GM10248 (cell line): ENCODE data around the gene TAGLN3.

Experiments used
- CTCF ChIA-PET: fragments of 300-600 bp; sonication (Branson Sonifier 250); formaldehyde crosslinking; extraction: SDS; loops from one replicate; lab custom pipeline; 2021; ENCODE audit warnings: antibody characterized with exemption; lab: Yijun Ruan, JAX
- POLR2A ChIA-PET: fragments of 350-650 bp; sonication (Branson Sonifier 250); formaldehyde crosslinking; extraction: SDS; loops from one replicate; lab custom pipeline; 2020; ENCODE audit warnings: antibody characterized with exemption; lab: Yijun Ruan, JAX
- DNase-seq: peaks from one replicate; pipeline ENCODE4 v3.0.0; 2012; ENCODE audit errors: extremely low spot score
- TF ChIP-seq, protein P1 (sequence below): IDR thresholded peaks from 2 replicates; pipeline ENCODE4 v1.5.1; 2012; ENCODE audit warnings: mild to moderate bottlenecking, low read depth; ENCODE audit errors: extremely low read depth, missing control alignments, control extremely low read depth

The TAGLN3 gene

DNA sequence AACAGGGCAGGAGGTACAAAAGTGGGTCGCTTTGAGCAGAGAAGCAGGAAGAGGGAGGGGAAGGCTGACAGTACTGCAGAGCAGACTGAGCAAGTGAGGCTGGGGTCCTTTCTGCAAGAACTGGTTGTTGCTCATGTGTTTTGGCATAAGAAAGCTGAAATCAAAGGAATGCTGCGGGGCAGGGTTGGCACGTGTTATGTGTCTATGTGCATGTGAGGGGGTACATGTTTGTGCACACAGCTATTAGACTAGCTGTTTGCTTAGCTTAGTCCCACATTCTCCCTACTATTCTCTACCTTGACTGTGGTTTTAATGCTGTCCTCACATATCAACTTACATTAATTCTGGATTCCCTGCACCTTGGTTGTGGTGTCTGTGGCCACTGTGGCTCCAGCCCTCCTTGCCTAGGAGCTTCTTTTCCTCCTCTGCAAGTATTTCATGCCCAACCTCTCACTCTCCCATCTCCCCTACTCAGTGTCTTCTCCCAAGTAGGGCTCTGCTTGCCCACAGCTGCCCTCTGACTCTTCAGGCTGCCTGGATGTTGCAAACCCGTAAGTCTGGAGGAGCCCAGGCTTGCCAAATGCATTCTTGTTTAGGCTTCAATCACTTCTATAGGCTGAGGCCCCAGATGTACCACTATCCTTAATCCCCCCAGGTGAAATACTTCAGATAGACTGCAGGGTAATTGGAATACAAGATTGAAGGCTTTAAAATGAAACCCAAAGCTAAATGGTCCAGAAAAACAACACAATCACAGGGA is 4.8 kb downstream of the TAGLN3 start:
- TF ChIP-seq, protein P1, sequence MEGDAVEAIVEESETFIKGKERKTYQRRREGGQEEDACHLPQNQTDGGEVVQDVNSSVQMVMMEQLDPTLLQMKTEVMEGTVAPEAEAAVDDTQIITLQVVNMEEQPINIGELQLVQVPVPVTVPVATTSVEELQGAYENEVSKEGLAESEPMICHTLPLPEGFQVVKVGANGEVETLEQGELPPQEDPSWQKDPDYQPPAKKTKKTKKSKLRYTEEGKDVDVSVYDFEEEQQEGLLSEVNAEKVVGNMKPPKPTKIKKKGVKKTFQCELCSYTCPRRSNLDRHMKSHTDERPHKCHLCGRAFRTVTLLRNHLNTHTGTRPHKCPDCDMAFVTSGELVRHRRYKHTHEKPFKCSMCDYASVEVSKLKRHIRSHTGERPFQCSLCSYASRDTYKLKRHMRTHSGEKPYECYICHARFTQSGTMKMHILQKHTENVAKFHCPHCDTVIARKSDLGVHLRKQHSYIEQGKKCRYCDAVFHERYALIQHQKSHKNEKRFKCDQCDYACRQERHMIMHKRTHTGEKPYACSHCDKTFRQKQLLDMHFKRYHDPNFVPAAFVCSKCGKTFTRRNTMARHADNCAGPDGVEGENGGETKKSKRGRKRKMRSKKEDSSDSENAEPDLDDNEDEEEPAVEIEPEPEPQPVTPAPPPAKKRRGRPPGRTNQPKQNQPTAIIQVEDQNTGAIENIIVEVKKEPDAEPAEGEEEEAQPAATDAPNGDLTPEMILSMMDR = no peak
- CTCF ChIA-PET = interaction anchor here (1.4 to 20.7 kb wide), 7 partner anchors 9 to 40 kb away, joined by 3 to 383 read pairs (median 6); no protein-coding TSS in a partner anchor
- POLR2A ChIA-PET = no interaction called here
- no peak for DNase-seq

DNA sequence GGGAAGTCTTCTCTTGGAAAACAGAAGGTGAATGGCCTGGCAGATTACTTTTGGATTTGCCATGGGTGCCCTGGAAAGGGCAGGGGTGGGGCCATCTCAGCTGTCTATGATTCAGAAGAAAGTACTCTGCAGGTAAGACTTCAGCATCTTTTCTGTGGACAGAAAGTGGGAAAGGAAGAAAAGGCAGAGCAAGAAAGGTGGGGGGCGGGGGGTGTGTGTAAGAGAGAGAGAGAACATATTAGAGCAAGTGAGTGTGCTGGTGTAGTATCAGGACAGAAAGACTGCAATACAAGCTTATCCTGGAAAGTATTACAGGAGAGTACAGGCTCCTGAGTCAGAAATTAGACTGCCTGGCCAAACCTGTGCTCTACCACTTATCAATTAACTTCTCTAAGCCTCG is 5.5 kb downstream of the TAGLN3 start:
- TF ChIP-seq, protein P1 = no peak
- ChIA-PET POLR2A (no interaction called here), CTCF (interaction anchor here (1.4 to 20.7 kb wide), 6 partner anchors 8 to 39 kb away, joined by 3 to 383 read pairs (median 13); no protein-coding TSS in a partner anchor)

GRCh38 chr3:112004669-112005068 is 5.9 kb downstream of the TAGLN3 start:
- TF ChIP-seq, protein P1 = no peak
- no peak for DNase-seq
- ChIA-PET POLR2A (no interaction called here), CTCF (interaction anchor here (1.4 to 20.7 kb wide), 4 partner anchors 8 to 38 kb away, joined by 3 to 383 read pairs (median 12); no protein-coding TSS in a partner anchor)

More for the DNA sequence above, 5.5 kb downstream of the TAGLN3 start:
- no peak for DNase-seq

GRCh38 chr3:112005091-112005672 is 6.5 kb downstream of the TAGLN3 start:
- TF ChIP-seq, protein P1 = no peak
- no peak for DNase-seq
- CTCF ChIA-PET = interaction anchor here (1.4 to 20.7 kb wide), 5 partner anchors 7 to 38 kb away, joined by 3 to 383 read pairs (median 21); partner anchors contain the start of gene TAGLN3
- POLR2A ChIA-PET = no interaction called here

DNA sequence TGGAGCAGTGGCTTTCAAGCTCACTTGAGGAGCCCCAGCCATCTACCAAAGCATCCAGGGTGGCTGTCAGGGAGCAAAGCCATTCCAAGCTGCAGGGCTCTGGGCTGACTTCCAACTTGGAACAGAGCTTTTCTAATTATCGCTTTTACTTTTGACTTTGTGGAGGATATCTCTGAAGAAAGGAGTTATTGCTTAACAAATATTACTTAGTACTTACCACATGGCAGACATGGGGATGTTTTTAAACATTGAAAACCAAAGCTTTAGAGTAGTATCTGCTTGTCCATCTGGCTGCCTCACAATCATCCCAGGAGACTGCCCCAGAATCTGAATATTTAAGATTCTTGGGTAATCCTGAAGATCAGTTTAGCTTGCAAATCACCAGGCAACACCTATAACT is 8.9 kb downstream of the TAGLN3 start:
- POLR2A ChIA-PET = no interaction called here
- DNase-seq = no peak

DNA sequence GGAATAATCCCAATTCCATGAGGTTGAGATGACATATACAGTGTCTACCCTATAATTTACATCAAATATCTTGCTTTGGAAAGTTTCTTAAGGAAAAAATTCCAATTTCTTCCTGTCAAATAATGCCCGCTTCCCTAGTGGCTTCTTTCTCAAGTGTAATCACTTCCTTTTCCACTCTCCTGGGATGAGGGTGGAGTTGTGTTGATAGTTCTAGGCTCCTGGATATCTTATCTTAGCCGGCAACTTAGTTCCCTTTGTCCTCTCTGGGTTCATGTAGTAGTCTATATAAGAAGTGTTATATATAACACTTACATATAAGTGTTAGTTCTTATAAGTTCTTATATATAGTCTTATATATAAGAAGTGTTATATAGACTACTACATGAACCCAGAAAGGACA is 10.9 kb downstream of the TAGLN3 start:
- ChIA-PET POLR2A (no interaction called here), CTCF (interaction anchor here (1.8 to 13.8 kb wide), 3 partner anchors 15 to 294 kb away, joined by 6 to 383 read pairs (median 124); partner anchors contain the start of gene TAGLN3)
- TF ChIP-seq, protein P1 = no peak
- DNase-seq = no peak

More for the DNA sequence above, 8.9 kb downstream of the TAGLN3 start:
- CTCF ChIA-PET = interaction anchor here (1.0 to 13.8 kb wide), 8 partner anchors 12 to 338 kb away, joined by 3 to 383 read pairs (median 4); partner anchors contain the start of genes ABHD10 and TAGLN3
- TF ChIP-seq, protein P1 = no peak
